ENCODE data around the gene TKFC. TPM values are rescaled to one million over a fixed set of nuclear protein-coding genes. Genes with fewer than 3 reads are reported as not detected.

TKFC gene
- total RNA-seq, 4 donors from 2014 or later = 9.4 to 15.1 (median 13.4) TPM

- TF ChIP-seq CTCF (IDR thresholded peaks at IDR 0.05) = no peak
- TF ChIP-seq POLR2A (IDR thresholded peaks at IDR 0.05) = no peak
- no peak for TF ChIP-seq EP300 (IDR thresholded peaks at IDR 0.05)
- no peak for TF ChIP-seq POLR2AphosphoS5 (IDR thresholded peaks at IDR 0.05)
- Histone ChIP-seq H3K4me1 (no peaks in the 10 kb centered on the region), H3K27me3 (no peaks in the 10 kb centered on the region), H3K4me3 (no peak overlapping the region), H3K36me3 (peaks cover 0 to 81% of the 10 kb centered on the region in 2 donors), H3K9me3 (no peaks in the 10 kb centered on the region), H3K27ac (no peak overlapping the region)
- no peak for ATAC-seq
- no CpG with 5 or more reads among the region's 4 CpGs for WGBS, 2 donors (ENCODE audit: low coverage in 1 of 2)
Measured at GRCh38 chr11:61345170-61345610, 12.2 kb downstream of the TKFC start.

GRCh38 chr11:61345954-61346843, 13.2 kb downstream of the TKFC start:
- no peak for TF ChIP-seq POLR2A (IDR thresholded peaks at IDR 0.05)
- TF ChIP-seq EP300 (IDR thresholded peaks at IDR 0.05) = no peak
- no peak for TF ChIP-seq CTCF (IDR thresholded peaks at IDR 0.05)
- no peak for TF ChIP-seq POLR2AphosphoS5 (IDR thresholded peaks at IDR 0.05)
- H3K27ac ChIP-seq = no peak overlapping the region
- H3K4me1 ChIP-seq = no peaks in the 10 kb centered on the region

GRCh38 chr11:61347916-61348461, 15.0 kb downstream of the TKFC start:
- no peaks in the 10 kb centered on the region for H3K4me1 ChIP-seq
- 79 to 87% methylated on average over 4 to 7 of the region's 11 CpGs for WGBS, 2 donors (ENCODE audit: low coverage in 1 of 2)
- TF ChIP-seq POLR2AphosphoS5 (IDR thresholded peaks at IDR 0.05) (no peak), CTCF (IDR thresholded peaks at IDR 0.05) (no peak), POLR2A (IDR thresholded peaks at IDR 0.05) (no peak), EP300 (IDR thresholded peaks at IDR 0.05) (no peak)
- H3K4me3 ChIP-seq = no peak overlapping the region
- ATAC-seq = peak; percentile 67
- no peak overlapping the region for H3K27ac ChIP-seq
- peaks cover 0 to 88% of the 10 kb centered on the region in 2 donors for H3K36me3 ChIP-seq
- no peaks in the 10 kb centered on the region for H3K9me3 ChIP-seq
- H3K27me3 ChIP-seq = no peaks in the 10 kb centered on the region

More at GRCh38 chr11:61345954-61346843, 13.2 kb downstream of the TKFC start:
- Histone ChIP-seq H3K9me3 (no peaks in the 10 kb centered on the region), H3K36me3 (peaks cover 0 to 89% of the 10 kb centered on the region in 2 donors), H3K27me3 (no peaks in the 10 kb centered on the region), H3K4me3 (no peak overlapping the region)
- no peak for ATAC-seq
- 68 to 93% methylated on average over 2 to 5 of the region's 14 CpGs for WGBS, 2 donors (ENCODE audit: low coverage in 1 of 2)

GRCh38 chr11:61349189-61349751, 16.2 kb downstream of the TKFC start:
- TF ChIP-seq POLR2A (IDR thresholded peaks at IDR 0.05) (no peak), EP300 (IDR thresholded peaks at IDR 0.05) (no peak), POLR2AphosphoS5 (IDR thresholded peaks at IDR 0.05) (no peak), CTCF (IDR thresholded peaks at IDR 0.05) (no peak)
- H3K36me3 ChIP-seq = peaks cover 0 to 90% of the 10 kb centered on the region in 2 donors
- no peaks in the 10 kb centered on the region for H3K27me3 ChIP-seq
- H3K4me1 ChIP-seq = no peaks in the 10 kb centered on the region
- H3K4me3 ChIP-seq = no peak overlapping the region
- no peak overlapping the region for H3K27ac ChIP-seq
- H3K9me3 ChIP-seq = no peaks in the 10 kb centered on the region
- WGBS, 2 donors (ENCODE audit: low coverage in 1 of 2) = 69% methylated on average over 3 of the region's 12 CpGs; no CpG with 5 or more reads in 1 of the 2 donors
- no peak for ATAC-seq
